CD4-positive, alpha-beta T cell (primary cell): Measurements from ENCODE around the gene RCN2. TPM values are rescaled to one million over a fixed set of nuclear protein-coding genes. Genes with fewer than 3 reads are reported as not detected.

Experiments used
- ATAC-seq: fragments of 200-7000 bp; cut with Tn5 transposase; one replicate; pipeline ENCODE4 v1.10.0; 2022; ENCODE audit warnings: mild to moderate bottlenecking; ENCODE audit not compliant: poor library complexity
- CTCF ChIA-PET: fragments of 350-600 bp; sonication (Branson Sonifier 250); formaldehyde crosslinking; loops from one replicate; lab custom pipeline; 2021; ENCODE audit warnings: antibody characterized with exemption, inconsistent platforms; lab: Charles Lee
- POLR2A ChIA-PET: fragments of 350-600 bp; sonication (Branson Sonifier 250); formaldehyde crosslinking; loops from one replicate; lab custom pipeline; 2021; ENCODE audit warnings: antibody characterized with exemption, inconsistent platforms; lab: Charles Lee
- DNase-seq, 14 experiments: peaks; one replicate each; pipeline ENCODE4 v3.0.0-alpha.2; 2013 to 2020; ENCODE audit warnings: mixed read lengths in 2 of 14
- H3K27ac ChIP-seq, 2 donors: one replicate each; pipeline versions ENCODE4 v1.5.1 to v1.7.0; 2013; ENCODE audit warnings: low read length in 2 of 2, low read depth in 1 of 2, mild to moderate bottlenecking in 1 of 2
- H3K27me3 ChIP-seq, 2 experiments: 1 replicate in 1 of 2; 2 replicates in 1 of 2; pipeline versions ENCODE4 v1.6.1 to v1.7.0; 2013; ENCODE audit warnings: low read length in 2 of 2, control low read depth in 1 of 2, mild to moderate bottlenecking in 1 of 2, moderate library complexity in 1 of 2; ENCODE audit not compliant: insufficient read depth in 2 of 2, control insufficient read depth in 1 of 2
- H3K36me3 ChIP-seq: one replicate; pipeline ENCODE4 v1.6.1; 2013; ENCODE audit warnings: low read length, control low read depth; ENCODE audit not compliant: insufficient read depth
- H3K4me1 ChIP-seq: one replicate; pipeline ENCODE4 v1.6.1; 2013; ENCODE audit warnings: low read length, control low read depth; ENCODE audit not compliant: insufficient read depth
- H3K4me3 ChIP-seq: one replicate; pipeline ENCODE4 v1.5.1; 2013; ENCODE audit warnings: mild to moderate bottlenecking, low read length, moderate library complexity
- H3K9me3 ChIP-seq, 2 experiments: 1 replicate in 1 of 2; 2 replicates in 1 of 2; pipeline versions ENCODE4 v1.6.1 to v1.7.0; 2013; ENCODE audit warnings: low read length in 2 of 2, mild to moderate bottlenecking in 2 of 2, control low read depth in 1 of 2, moderate library complexity in 1 of 2; ENCODE audit not compliant: control insufficient read depth in 1 of 2, insufficient read depth in 1 of 2
- H3K27ac Mint-ChIP-seq: one replicate; pipeline ENCODE4 v1.8.0; 2020; ENCODE audit warnings: mixed read lengths
- H3K27me3 Mint-ChIP-seq: one replicate; pipeline ENCODE4 v1.8.0; 2021; ENCODE audit warnings: mixed read lengths
- H3K36me3 Mint-ChIP-seq: one replicate; pipeline ENCODE4 v1.8.0; 2021; ENCODE audit warnings: low read depth, mixed read lengths
- H3K4me1 Mint-ChIP-seq: one replicate; pipeline ENCODE4 v1.8.0; 2021; ENCODE audit warnings: low read depth, mixed read lengths
- H3K4me3 Mint-ChIP-seq: one replicate; pipeline ENCODE4 v1.8.0; 2020; ENCODE audit warnings: mild to moderate bottlenecking, mixed read lengths
- H3K9me3 Mint-ChIP-seq: one replicate; pipeline ENCODE4 v1.8.0; 2020; ENCODE audit warnings: mixed read lengths
- intact Hi-C, 2 experiments: fragments of 100-400 bp; cut with DNase I in 1 of 2; cut with micrococcal nuclease in 1 of 2; formaldehyde crosslinking; loops; one replicate each; pipeline versions ENCODE4 v1.15.1 to v1.9.0; 2023 to 2025; cut with DNase I, micrococcal nuclease
- total RNA-seq, 174 experiments: library from RNA in 2 of 174; stranded (reverse) in 2 of 174; gene quantifications; one replicate each; pipeline ENCODE4 v1.2.3 and lab custom pipeline; 2021 to 2026
- TF ChIP-seq, protein P1 (sequence below): fragments of 200-600 bp; IDR thresholded peaks from one replicate; pipeline ENCODE4 v1.8.0; 2022; ENCODE audit warnings: antibody characterized with exemption, mild to moderate bottlenecking

The RCN2 gene
- total RNA-seq, 2 experiments from 2014 or later: 18.1 to 19.1 TPM

DNA sequence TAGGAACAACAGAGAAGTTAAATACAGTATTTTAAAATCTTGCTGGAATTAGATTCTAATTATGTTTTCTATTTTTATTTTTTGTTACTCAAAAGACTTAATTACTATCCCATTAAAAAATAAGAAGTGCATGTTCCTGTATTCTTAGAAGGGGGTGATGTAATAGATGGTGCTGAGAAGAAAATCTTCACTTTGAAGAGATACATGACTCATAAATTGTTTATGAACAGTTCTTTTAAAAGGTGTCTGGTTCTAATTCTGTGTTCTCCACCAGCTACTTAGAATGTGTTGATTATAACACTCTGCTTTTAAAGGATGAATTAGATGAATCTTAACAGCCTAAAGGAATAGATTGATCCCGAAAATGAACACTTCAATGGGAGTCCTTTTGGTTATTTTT lies 8.2 kb downstream of the RCN2 start:
- Mint-ChIP-seq H3K4me1 (peaks cover 10% of the 10 kb centered on the region), H3K27ac (no peak overlapping the region), H3K36me3 (peaks cover 60% of the 10 kb centered on the region), H3K9me3 (no peaks in the 10 kb centered on the region), H3K27me3 (no peaks in the 10 kb centered on the region), H3K4me3 (no peak overlapping the region)
- H3K4me1 ChIP-seq: no peaks in the 10 kb centered on the region
- H3K27me3 ChIP-seq: no peaks in the 10 kb centered on the region
- H3K27ac ChIP-seq: no peak overlapping the region
- DNase-seq (no peak), ATAC-seq (no peak)
- ChIA-PET CTCF (interaction anchor here (0.8 to 2.0 kb wide), 3 partner anchors 12 to 604 kb away, joined by 3 to 6 read pairs (median 3); no protein-coding TSS in a partner anchor), POLR2A (no interaction called here)
- peaks cover 24% of the 10 kb centered on the region for H3K36me3 ChIP-seq
- H3K4me3 ChIP-seq: no peak overlapping the region
- intact Hi-C loops: loop anchor here in 1 of 2 experiments (10.0 kb wide), 1 partner anchor 485 kb away; the partner anchor contains the start of genes HMG20A and PEAK1
- H3K9me3 ChIP-seq: no peaks in the 10 kb centered on the region
- TF ChIP-seq, protein P1, sequence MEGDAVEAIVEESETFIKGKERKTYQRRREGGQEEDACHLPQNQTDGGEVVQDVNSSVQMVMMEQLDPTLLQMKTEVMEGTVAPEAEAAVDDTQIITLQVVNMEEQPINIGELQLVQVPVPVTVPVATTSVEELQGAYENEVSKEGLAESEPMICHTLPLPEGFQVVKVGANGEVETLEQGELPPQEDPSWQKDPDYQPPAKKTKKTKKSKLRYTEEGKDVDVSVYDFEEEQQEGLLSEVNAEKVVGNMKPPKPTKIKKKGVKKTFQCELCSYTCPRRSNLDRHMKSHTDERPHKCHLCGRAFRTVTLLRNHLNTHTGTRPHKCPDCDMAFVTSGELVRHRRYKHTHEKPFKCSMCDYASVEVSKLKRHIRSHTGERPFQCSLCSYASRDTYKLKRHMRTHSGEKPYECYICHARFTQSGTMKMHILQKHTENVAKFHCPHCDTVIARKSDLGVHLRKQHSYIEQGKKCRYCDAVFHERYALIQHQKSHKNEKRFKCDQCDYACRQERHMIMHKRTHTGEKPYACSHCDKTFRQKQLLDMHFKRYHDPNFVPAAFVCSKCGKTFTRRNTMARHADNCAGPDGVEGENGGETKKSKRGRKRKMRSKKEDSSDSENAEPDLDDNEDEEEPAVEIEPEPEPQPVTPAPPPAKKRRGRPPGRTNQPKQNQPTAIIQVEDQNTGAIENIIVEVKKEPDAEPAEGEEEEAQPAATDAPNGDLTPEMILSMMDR: no peak

- Histone ChIP-seq H3K27me3 (no peaks in the 10 kb centered on the region), H3K4me3 (no peak overlapping the region), H3K9me3 (no peaks in the 10 kb centered on the region), H3K36me3 (peaks cover 19% of the 10 kb centered on the region), H3K4me1 (no peaks in the 10 kb centered on the region), H3K27ac (no peak overlapping the region)
- TF ChIP-seq, protein P1: no peak
- intact Hi-C loops: no loop called here
- ATAC-seq: no peak
- H3K27me3 Mint-ChIP-seq: no peaks in the 10 kb centered on the region
- H3K9me3 Mint-ChIP-seq: no peaks in the 10 kb centered on the region
- peaks cover 1% of the 10 kb centered on the region for H3K4me1 Mint-ChIP-seq
- ChIA-PET CTCF (interaction anchor here (0.6 to 2.0 kb wide), 5 partner anchors 8 to 602 kb away, joined by 3 to 6 read pairs (median 3); no protein-coding TSS in a partner anchor), POLR2A (interaction anchor here (0.6 to 1.6 kb wide), 3 partner anchors 36 to 664 kb away, joined by 3 to 4 read pairs (median 3); no protein-coding TSS in a partner anchor)
- DNase-seq: no peak
- no peak overlapping the region for H3K27ac Mint-ChIP-seq
- H3K4me3 Mint-ChIP-seq: no peak overlapping the region
- peaks cover 61% of the 10 kb centered on the region for H3K36me3 Mint-ChIP-seq
Measured at GRCh38 chr15:76941636-76942035, 10.1 kb downstream of the RCN2 start.

GRCh38 chr15:76942331-76942730 lies 10.8 kb downstream of the RCN2 start:
- Mint-ChIP-seq H3K27ac (no peak overlapping the region), H3K27me3 (no peaks in the 10 kb centered on the region), H3K36me3 (peaks cover 61% of the 10 kb centered on the region), H3K4me3 (no peak overlapping the region), H3K9me3 (no peaks in the 10 kb centered on the region), H3K4me1 (peaks cover 6% of the 10 kb centered on the region)
- Histone ChIP-seq H3K27me3 (no peaks in the 10 kb centered on the region), H3K27ac (no peak overlapping the region), H3K4me1 (no peaks in the 10 kb centered on the region), H3K36me3 (peaks cover 18% of the 10 kb centered on the region), H3K9me3 (no peaks in the 10 kb centered on the region), H3K4me3 (no peak overlapping the region)
- ChIA-PET POLR2A (interaction anchor here (0.6 to 1.6 kb wide), 2 partner anchors 601 to 665 kb away, joined by 3 to 4 read pairs; no protein-coding TSS in a partner anchor), CTCF (interaction anchor here (1.1 to 1.5 kb wide), 2 partner anchors 9 to 37 kb away, joined by 3 to 4 read pairs; no protein-coding TSS in a partner anchor)
- intact Hi-C loops: no loop called here
- TF ChIP-seq, protein P1: no peak
- ATAC-seq (no peak), DNase-seq (no peak)
